Kasumi-1 (cell line): Measurements from ENCODE around the gene CHRFAM7A.
"Not testable (repeated sequence)": the region's sequence is repeated elsewhere in the genome, so short reads cannot be mapped to it uniquely, and the experiment has no call there.

Experiments
- DNase-seq, 2 experiments: peaks; one replicate each; lab custom pipeline; 2025; lab: John Stamatoyannopoulos, UW

Gene CHRFAM7A

DNA sequence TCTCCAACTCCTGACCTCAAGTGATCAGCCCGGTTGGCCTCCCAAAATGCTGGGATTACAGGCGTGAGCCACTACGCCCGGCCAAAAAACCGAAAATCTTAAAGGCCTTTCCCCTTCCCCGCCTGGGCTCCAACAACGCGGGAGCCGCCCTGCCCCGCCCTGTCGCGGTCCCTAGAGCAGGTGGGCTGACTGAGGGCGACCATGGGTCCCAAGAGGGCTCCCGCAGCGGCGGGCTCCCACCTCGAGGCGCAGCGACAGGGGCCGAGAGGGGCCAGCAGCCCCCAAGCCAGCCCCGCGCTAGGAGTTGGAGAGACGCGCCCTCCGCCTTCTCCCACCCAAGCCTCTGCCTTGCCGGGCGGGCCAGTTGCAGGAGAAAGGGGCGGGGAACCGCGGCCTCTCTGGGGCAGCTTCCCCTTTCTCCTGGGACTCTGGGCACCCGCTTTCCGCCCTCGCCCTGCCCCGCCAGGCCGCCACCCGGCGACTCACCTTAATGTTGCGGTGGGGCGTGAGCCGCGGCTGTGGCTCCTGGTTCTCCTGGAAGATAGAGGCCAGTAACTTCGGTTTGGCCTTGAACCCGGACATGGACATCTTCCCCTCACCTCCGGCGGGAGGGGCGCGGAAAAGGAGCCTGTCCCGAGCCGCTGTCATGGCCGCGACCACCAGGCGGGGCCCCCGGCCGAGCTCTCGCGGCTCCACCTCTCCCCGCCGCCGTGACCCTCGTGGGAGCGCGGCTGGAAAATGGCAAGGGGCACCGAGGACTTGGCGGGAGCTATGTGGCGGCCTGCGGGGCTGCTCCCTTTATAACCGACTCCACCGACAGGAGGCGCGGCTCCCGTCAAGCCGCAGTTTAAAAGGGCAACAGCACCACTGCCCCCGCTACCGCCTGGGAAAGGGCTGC is at the start of gene CHRFAM7A:
Gene CHRFAM7A, minus strand, starts transcription at position 775 of the 898 bp plus-strand sequence. CDS start 10,189 bp downstream, outside the sequence.
- DNase-seq, result not testable (repeated sequence)

- DNase-seq, result not testable (repeated sequence)
Measured at GRCh38 chr15:30438348-30438747, 45.0 kb upstream of the CHRFAM7A start.

- DNase-seq, result not testable (repeated sequence)
Measured at GRCh38 chr15:30435878-30436277, 42.5 kb upstream of the CHRFAM7A start.

- not testable (repeated sequence) for DNase-seq
Measured at GRCh38 chr15:30420723-30421122, 27.4 kb upstream of the CHRFAM7A start.

DNA sequence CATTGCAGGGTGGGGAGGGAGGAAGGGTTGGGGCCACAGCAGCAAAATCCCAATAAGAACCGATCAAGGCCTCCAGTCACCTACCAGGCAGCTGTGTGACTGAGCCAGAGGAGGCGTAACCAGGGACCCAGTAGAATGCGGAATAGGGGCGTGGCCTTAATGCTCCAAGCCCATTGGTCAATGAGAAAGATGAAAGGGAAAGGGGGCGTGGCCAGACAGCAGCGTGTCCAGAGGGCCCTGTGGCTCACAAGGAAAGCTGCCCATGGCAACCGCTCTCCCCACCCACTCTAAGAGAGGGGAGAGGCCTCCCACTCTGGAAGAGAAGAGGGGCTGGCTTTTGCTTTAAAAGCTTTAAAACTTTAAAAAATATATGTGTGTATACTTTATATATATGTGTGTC is 20.8 kb upstream of the CHRFAM7A start, which contains the start of gene GOLGA8R:
Gene GOLGA8R, minus strand, starts transcription at position 101 of the 400 bp plus-strand sequence. Its CDS starts 98 bp downstream, at position 3.
- not testable (repeated sequence) for DNase-seq

GRCh38 chr15:30407636-30408035 is 14.3 kb upstream of the CHRFAM7A start:
- not testable (repeated sequence) for DNase-seq

GRCh38 chr15:30398988-30399387 is 5.6 kb upstream of the CHRFAM7A start:
- DNase-seq, result not testable (repeated sequence)

GRCh38 chr15:30393664-30393991 is 288 bp upstream of the CHRFAM7A start:
- not testable (repeated sequence) for DNase-seq

- DNase-seq, result not testable (repeated sequence)
Measured at GRCh38 chr15:30386318-30386887, 6.9 kb downstream of the CHRFAM7A start.

- DNase-seq, result not testable (repeated sequence)
Measured at GRCh38 chr15:30377082-30377413, 16.3 kb downstream of the CHRFAM7A start.

DNA sequence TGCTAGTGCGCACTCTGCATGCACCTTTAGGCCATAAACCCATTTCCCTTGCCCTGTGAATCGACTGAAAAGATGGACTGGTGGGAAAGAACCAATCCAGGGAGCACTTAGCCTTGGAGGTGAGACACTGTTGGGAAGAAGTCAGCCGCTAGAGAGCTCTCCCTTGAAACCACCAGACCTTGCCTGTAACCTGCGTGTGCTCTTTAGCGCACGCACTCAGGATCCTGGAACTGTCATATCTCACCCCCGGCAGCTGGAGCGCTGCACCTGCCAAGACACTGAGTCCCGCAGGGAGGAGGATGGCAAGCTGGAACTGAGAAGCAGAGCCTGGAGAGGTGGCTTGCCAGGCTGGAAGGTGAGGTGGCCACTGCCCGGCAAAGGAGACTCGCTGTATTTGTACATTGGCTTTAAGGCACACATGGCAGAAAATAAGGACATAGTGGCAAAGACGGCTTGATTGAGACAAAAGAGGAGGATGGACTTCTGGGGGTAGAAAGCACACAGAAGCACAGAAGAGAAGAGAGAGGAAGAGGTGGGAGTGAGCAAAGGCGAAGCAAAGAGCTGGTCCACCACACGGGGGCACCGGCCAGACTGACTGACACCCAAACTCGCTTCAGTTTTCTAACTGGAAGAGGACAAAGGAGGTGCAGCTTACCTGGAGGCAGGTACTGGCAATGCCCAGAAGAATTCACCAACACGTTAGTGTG is 16.8 kb downstream of the CHRFAM7A start:
- DNase-seq, result not testable (repeated sequence)

DNA sequence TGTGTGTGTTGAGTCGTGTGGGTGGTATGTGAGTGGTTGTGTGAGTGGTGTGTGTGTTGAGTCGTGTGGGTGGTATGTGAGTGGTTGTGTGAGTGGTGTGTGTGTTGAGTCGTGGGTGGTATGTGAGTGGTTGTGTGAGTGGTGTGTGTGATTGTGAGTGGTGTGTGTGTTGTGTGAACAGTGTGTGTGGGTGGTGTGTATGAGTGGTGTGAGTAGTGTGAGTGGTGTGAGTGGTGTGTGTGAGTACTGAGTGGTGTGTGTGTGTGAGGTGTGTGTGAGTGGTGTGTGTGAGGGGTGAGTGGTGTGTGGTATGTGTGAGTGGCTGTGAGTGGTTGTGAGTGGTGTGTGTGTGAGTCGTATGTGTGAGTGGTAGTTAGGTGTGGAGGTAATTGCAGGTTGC is 17.5 kb downstream of the CHRFAM7A start:
- not testable (repeated sequence) for DNase-seq

GRCh38 chr15:30374862-30375261 is 18.5 kb downstream of the CHRFAM7A start:
- not testable (repeated sequence) for DNase-seq

DNA sequence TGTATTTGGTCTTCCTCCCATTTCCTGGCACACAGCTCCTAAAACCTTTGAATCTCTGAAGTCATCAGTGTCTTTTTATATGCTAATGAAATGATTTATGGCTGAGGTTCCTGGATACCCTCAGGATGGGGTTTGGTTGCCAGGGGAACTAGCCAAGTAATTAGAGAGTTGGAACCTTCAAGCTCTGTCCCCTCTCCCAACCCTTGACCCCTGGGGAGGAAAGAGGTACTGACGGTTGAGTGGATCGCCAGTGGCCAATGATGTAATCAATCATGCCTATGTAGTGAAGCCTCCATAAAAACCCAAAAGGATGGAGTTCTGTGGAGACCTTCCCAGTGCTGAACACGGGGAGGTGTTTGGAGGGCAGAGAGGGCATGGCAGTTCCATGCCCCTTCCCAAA is 25.1 kb downstream of the CHRFAM7A start:
- DNase-seq, result not testable (repeated sequence)

DNA sequence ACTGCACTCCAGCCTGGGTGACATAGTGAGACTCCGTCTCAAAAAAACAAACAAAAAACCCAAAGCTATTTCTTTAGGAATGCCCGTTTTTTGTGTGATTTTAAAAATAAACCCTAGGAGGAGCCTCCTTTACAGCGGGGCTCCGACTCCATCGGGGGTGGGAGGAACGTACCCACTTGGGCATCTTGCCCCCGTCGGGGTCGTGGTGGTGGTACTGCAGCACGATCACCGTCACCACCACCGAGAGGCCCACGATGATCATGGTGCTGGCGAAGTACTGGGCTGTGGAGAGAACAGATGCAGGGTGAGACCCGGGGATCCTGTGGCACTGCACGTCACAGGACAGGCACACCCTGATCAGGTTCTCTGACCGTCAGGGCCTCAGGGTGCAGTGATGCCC is 26.1 kb downstream of the CHRFAM7A start:
- DNase-seq, result not testable (repeated sequence)

- DNase-seq, result not testable (repeated sequence)
Measured at GRCh38 chr15:30361404-30361803, 31.9 kb downstream of the CHRFAM7A start.

DNA sequence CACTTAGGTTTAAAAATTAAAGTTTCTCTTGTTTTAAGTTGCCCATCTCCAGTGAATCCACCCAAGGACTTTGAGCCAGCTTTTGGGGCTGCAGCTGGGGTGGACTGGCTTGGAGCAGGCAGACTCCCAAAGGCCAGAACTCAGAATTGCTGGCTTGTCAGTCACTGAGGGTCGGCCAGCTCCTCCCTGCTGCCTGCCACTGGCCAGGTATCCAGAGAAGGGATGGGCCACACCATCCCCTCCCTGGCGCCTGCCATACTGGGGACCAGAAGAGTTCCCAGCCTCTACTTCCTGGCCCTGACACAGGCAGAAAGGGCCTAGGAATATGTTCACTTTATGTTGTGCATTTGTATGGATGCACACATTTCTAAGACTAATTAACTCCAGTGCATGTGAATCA is 32.4 kb downstream of the CHRFAM7A start:
- DNase-seq, result not testable (repeated sequence)

GRCh38 chr15:30355043-30355442 is 38.3 kb downstream of the CHRFAM7A start:
- not testable (repeated sequence) for DNase-seq

GRCh38 chr15:30349803-30350202 is 43.5 kb downstream of the CHRFAM7A start:
- DNase-seq, result not testable (repeated sequence)

- not testable (repeated sequence) for DNase-seq
Measured at GRCh38 chr15:30336584-30336983, 56.8 kb downstream of the CHRFAM7A start.

DNA sequence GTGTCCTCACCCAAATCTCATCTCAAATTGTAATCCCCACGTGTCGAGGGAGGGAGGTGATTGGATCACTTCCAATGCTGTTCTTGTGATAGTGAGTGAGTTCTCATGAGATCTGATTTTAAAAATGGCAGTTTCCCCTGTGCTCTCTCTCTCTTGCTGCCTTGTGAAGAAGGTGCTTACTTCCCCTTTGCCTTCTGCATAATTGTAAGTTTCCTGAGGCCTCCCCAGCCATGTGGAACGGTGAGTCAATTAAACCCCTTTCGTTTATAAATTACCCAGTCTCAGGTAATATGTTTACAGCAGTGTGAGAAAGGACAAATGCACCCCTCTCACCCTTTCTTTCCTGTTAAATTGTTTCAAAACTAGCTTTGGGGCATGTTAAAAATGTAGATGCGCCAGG is 59.2 kb downstream of the CHRFAM7A start:
- not testable (repeated sequence) for DNase-seq

- not testable (repeated sequence) for DNase-seq
Measured at GRCh38 chr15:30326145-30326544, 67.2 kb downstream of the CHRFAM7A start.
